DOHH2 (cell line): Measurements from ENCODE around the gene SLC6A3.

Source experiments
- H3F3A ChIP-seq: fragments of 200-600 bp; sonication (generic), shearing (Covaris generic); 2 replicates; pipeline ENCODE4 v1.6.0; 2016; ENCODE audit warnings: antibody characterized with exemption, mild to moderate bottlenecking; ENCODE audit not compliant: control insufficient read depth, insufficient read depth
- H3K27ac ChIP-seq: fragments of 200-600 bp; sonication (generic); 2 replicates; pipeline ENCODE4 v1.5.1; 2014; ENCODE audit warnings: low read depth, mild to moderate bottlenecking, low read length, moderate library complexity
- H3K27me3 ChIP-seq: fragments of 200-600 bp; sonication (generic); 2 replicates; pipeline ENCODE4 v1.6.1; 2014; ENCODE audit warnings: mild to moderate bottlenecking, low read length, mixed read lengths; ENCODE audit not compliant: control insufficient read depth
- H3K36me3 ChIP-seq: fragments of 200-600 bp; sonication (generic); 2 replicates; pipeline ENCODE4 v1.6.1; 2014; ENCODE audit warnings: mild to moderate bottlenecking, low read length, moderate library complexity, mixed read lengths; ENCODE audit not compliant: control insufficient read depth
- H3K4me1 ChIP-seq: fragments of 200-600 bp; sonication (generic); 2 replicates; pipeline ENCODE4 v1.6.1; 2014; ENCODE audit warnings: mild to moderate bottlenecking, low read length, mixed read lengths; ENCODE audit not compliant: control insufficient read depth
- H3K4me2 ChIP-seq: fragments of 200-600 bp; sonication (generic); 2 replicates; pipeline ENCODE4 v1.6.0; 2014; ENCODE audit warnings: mild to moderate bottlenecking, low read length, moderate library complexity
- H3K4me3 ChIP-seq: fragments of 200-600 bp; sonication (generic); 2 replicates; pipeline ENCODE4 v1.5.1; 2014; ENCODE audit warnings: mild to moderate bottlenecking, low read length, mixed read lengths
- H3K79me2 ChIP-seq: fragments of 200-600 bp; sonication (generic); 2 replicates; pipeline ENCODE4 v1.6.1; 2014; ENCODE audit warnings: mild to moderate bottlenecking, low read length, mixed read lengths; ENCODE audit not compliant: control insufficient read depth
- H3K9me2 ChIP-seq: fragments of 200-600 bp; sonication (generic); replicated peaks from 2 replicates; pipeline ENCODE4 v1.6.1; 2014; ENCODE audit warnings: mild to moderate bottlenecking, low read length, mixed read lengths; ENCODE audit not compliant: control insufficient read depth
- H3K9me3 ChIP-seq: fragments of 200-600 bp; sonication (generic); 2 replicates; pipeline ENCODE4 v1.6.1; 2014; ENCODE audit warnings: antibody characterized with exemption, low read length, mixed read lengths; ENCODE audit not compliant: control insufficient read depth, insufficient read depth
- H4K20me1 ChIP-seq: fragments of 200-600 bp; sonication (generic); 2 replicates; pipeline ENCODE4 v1.6.0; 2014; ENCODE audit warnings: low read depth, mild to moderate bottlenecking, antibody characterized with exemption, low read length, moderate library complexity; ENCODE audit not compliant: control insufficient read depth, insufficient read depth
- CTCF ChIP-seq: fragments of 200-600 bp; sonication (generic); IDR thresholded peaks from one replicate; pipeline ENCODE4 v1.5.1; 2014; ENCODE audit warnings: antibody characterized with exemption, mild to moderate bottlenecking, low read depth, low read length; ENCODE audit not compliant: poor library complexity, severe bottlenecking
- EZH2phosphoT487 ChIP-seq: fragments of 200-600 bp; sonication (generic); IDR thresholded peaks from 2 replicates; pipeline ENCODE4 v1.6.1; 2017; ENCODE audit warnings: borderline replicate concordance, mild to moderate bottlenecking, antibody characterized with exemption, low read length, moderate library complexity, mixed read lengths

Gene SLC6A3

GRCh38 chr5:1351156-1351555 lies 94.1 kb downstream of the SLC6A3 start:
- no peaks in the 10 kb centered on the region for H3K36me3 ChIP-seq
- TF ChIP-seq CTCF (no peak), EZH2phosphoT487 (no peak)
- H3K27ac ChIP-seq = no peak overlapping the region
- no peaks in the 10 kb centered on the region for H3K27me3 ChIP-seq
- H3F3A ChIP-seq = no peaks in the 10 kb centered on the region
- H3K9me3 ChIP-seq = no peaks in the 10 kb centered on the region
- no peaks in the 10 kb centered on the region for H4K20me1 ChIP-seq
- H3K4me2 ChIP-seq = no peak overlapping the region
- no peak overlapping the region for H3K4me3 ChIP-seq
- H3K79me2 ChIP-seq = peaks cover under 1% of the 10 kb centered on the region
- H3K9me2 ChIP-seq = no peaks in the 10 kb centered on the region
- H3K4me1 ChIP-seq = peaks cover 6% of the 10 kb centered on the region

DNA sequence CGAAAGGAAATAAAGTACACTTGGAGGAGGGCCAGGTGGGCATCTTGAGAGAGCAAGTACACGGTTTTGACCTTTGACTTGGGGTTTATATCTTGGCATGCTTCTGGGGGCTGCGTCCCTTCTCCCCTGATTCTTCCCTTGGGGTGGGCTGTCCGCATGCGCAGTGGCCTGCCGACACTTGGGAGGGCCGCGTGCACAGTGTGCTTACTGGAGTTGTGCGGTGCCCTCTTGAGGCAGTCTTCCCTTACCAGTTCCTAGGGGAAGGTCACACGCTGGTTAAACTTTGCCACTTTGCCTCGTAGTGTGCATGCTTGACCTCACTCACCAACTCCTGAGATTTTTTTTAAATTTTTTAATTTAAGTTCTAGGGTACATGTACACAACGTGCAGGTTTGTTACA lies 96.0 kb downstream of the SLC6A3 start:
- peaks cover 16% of the 10 kb centered on the region for H3K79me2 ChIP-seq
- no peaks in the 10 kb centered on the region for H4K20me1 ChIP-seq
- peaks cover 2% of the 10 kb centered on the region for H3K36me3 ChIP-seq
- H3K4me1 ChIP-seq = peaks cover 13% of the 10 kb centered on the region
- TF ChIP-seq CTCF = no peak
- TF ChIP-seq EZH2phosphoT487 = no peak
- H3K4me2 ChIP-seq = no peak overlapping the region
- no peak overlapping the region for H3K4me3 ChIP-seq
- no peak overlapping the region for H3K27ac ChIP-seq
- no peaks in the 10 kb centered on the region for H3K9me2 ChIP-seq
- H3K27me3 ChIP-seq = no peaks in the 10 kb centered on the region
- no peaks in the 10 kb centered on the region for H3K9me3 ChIP-seq
- no peaks in the 10 kb centered on the region for H3F3A ChIP-seq

DNA sequence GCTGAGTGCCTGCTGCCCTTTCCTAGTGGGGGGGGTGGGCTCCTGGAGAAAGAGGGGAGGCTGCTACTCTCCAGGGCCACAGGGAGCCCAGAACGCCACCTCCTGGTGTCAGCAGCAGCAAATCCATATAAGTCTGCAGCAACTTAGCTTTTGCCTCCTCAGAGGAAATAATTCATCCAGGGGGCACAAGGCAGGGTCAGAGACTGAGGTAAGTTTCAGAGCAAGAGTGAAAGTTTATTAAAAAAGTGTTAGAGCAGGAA lies 96.3 kb downstream of the SLC6A3 start:
- Histone ChIP-seq H3K4me2 (no peak overlapping the region), H3K27ac (no peak overlapping the region), H3K9me3 (no peaks in the 10 kb centered on the region), H3K79me2 (peaks cover 20% of the 10 kb centered on the region), H3K27me3 (no peaks in the 10 kb centered on the region), H4K20me1 (no peaks in the 10 kb centered on the region), H3K4me1 (peaks cover 13% of the 10 kb centered on the region), H3K4me3 (no peak overlapping the region), H3F3A (no peaks in the 10 kb centered on the region), H3K36me3 (peaks cover 5% of the 10 kb centered on the region), H3K9me2 (no peaks in the 10 kb centered on the region)
- TF ChIP-seq CTCF (peak; percentile 29), EZH2phosphoT487 (no peak)

- peaks cover 33% of the 10 kb centered on the region for H3K79me2 ChIP-seq
- no peaks in the 10 kb centered on the region for H3K9me2 ChIP-seq
- peaks cover 19% of the 10 kb centered on the region for H3K36me3 ChIP-seq
- no peaks in the 10 kb centered on the region for H3K9me3 ChIP-seq
- no peak overlapping the region for H3K4me3 ChIP-seq
- TF ChIP-seq CTCF = no peak
- TF ChIP-seq EZH2phosphoT487 = no peak
- no peaks in the 10 kb centered on the region for H3K27me3 ChIP-seq
- H3K4me1 ChIP-seq = peaks cover 23% of the 10 kb centered on the region
- H3F3A ChIP-seq = peaks cover 7% of the 10 kb centered on the region
- H3K27ac ChIP-seq = no peak overlapping the region
- H3K4me2 ChIP-seq = no peak overlapping the region
- no peaks in the 10 kb centered on the region for H4K20me1 ChIP-seq
These were observed 97.7 kb downstream of the SLC6A3 start for GRCh38 chr5:1347571-1347970.
